Placental epithelial cell (primary cell): ENCODE results near the gene CBFB. TPM values are rescaled to one million over a fixed set of nuclear protein-coding genes. Genes with fewer than 3 reads are reported as not detected.

Source experiments
- small RNA-seq: library from RNA; depleted of rRNA; stranded (forward); fragments of <200 nt; gene quantifications from one replicate; pipeline ENCODE3, GENCODE V24; 2012
- total RNA-seq: library from RNA; depleted of rRNA; stranded (reverse); fragments of >200 nt; gene quantifications from 2 replicates; pipeline ENCODE4 v1.2.3, GENCODE V29; 2012

CBFB gene
- 46.0 and 56.1 TPM in 2 replicates for total RNA-seq

GRCh38 chr16:67028696-67029253 is at the start of gene CBFB:
Gene CBFB, plus strand, starts transcription at chr16:67029149. Its CDS starts 259 bp downstream, at chr16:67029408.

GRCh38 chr16:66988197-66988788 is 40.7 kb upstream of the CBFB start, which contains the start of gene CES4A:
Gene CES4A, plus strand, starts transcription at chr16:66988589. Its CDS starts 184 bp downstream, at chr16:66988773.

GRCh38 chr16:67109407-67110135 is 80.6 kb downstream of the CBFB start, which contains the start of gene PHAF1:
Gene PHAF1, plus strand, starts transcription at chr16:67109941. Its CDS starts 235 bp downstream, at chr16:67110176.

Small RNAs within 50 kb of the gene (small RNA-seq; reads per million reads assigned to genes)
- not detected for gene RN7SL543P

Other genes starting within 250 kb of the CBFB start
- 0.79 TPM in 1 of 2 replicates, not detected in the other for gene TERB1, start 227.6 kb upstream of the CBFB start, total RNA-seq
- 40.0 and 43.1 TPM in 2 replicates for gene NAE1, start 198.2 kb upstream of the CBFB start, total RNA-seq
- gene CA7, start 184.7 kb upstream of the CBFB start, total RNA-seq = not detected in 2 replicates
- 5.1 and 6.7 TPM in 2 replicates for gene PDP2, start 148.6 kb upstream of the CBFB start, total RNA-seq
- under 0.01 and 0.11 TPM in 2 replicates for gene CDH16, start 110.3 kb upstream of the CBFB start, total RNA-seq
- gene RRAD, start 103.6 kb upstream of the CBFB start, total RNA-seq = 0.39 and 22.0 TPM in 2 replicates
- gene CIAO2B, start 94.7 kb upstream of the CBFB start, total RNA-seq = 63.2 and 110 TPM in 2 replicates
- gene CES2, start 93.6 kb upstream of the CBFB start, total RNA-seq = 46.3 and 47.9 TPM in 2 replicates
- 0.11 and 0.39 TPM in 2 replicates for gene CES3, start 67.9 kb upstream of the CBFB start, total RNA-seq
- gene CES4A, start 40.6 kb upstream of the CBFB start, total RNA-seq = 3.3 and 10.2 TPM in 2 replicates
- 12.5 and 15.7 TPM in 2 replicates for gene PHAF1, start 80.8 kb downstream of the CBFB start, total RNA-seq
- 65.5 and 72.2 TPM in 2 replicates for gene B3GNT9, start 121.8 kb downstream of the CBFB start, total RNA-seq
- gene TRADD, start 130.8 kb downstream of the CBFB start, total RNA-seq = 20.0 and 26.8 TPM in 2 replicates
- gene FBXL8, start 130.8 kb downstream of the CBFB start, total RNA-seq = 23.7 and 40.8 TPM in 2 replicates
- gene HSF4, start 135.6 kb downstream of the CBFB start, total RNA-seq = 4.8 and 21.2 TPM in 2 replicates
- gene NOL3, start 141.4 kb downstream of the CBFB start, total RNA-seq = 21.7 and 38.1 TPM in 2 replicates
- 11.1 and 21.2 TPM in 2 replicates for gene MATCAP1, start 154.8 kb downstream of the CBFB start, total RNA-seq
- not detected in 2 replicates for gene EXOC3L1, start 161.0 kb downstream of the CBFB start, total RNA-seq
- 42.4 and 76.9 TPM in 2 replicates for gene E2F4, start 163.0 kb downstream of the CBFB start, total RNA-seq
- gene ELMO3, start 170.0 kb downstream of the CBFB start, total RNA-seq = 42.8 and 57.2 TPM in 2 replicates
- gene TMEM208, start 198.0 kb downstream of the CBFB start, total RNA-seq = 28.7 and 36.4 TPM in 2 replicates
- gene FHOD1, start 218.3 kb downstream of the CBFB start, total RNA-seq = 18.1 and 24.6 TPM in 2 replicates
- 0.33 and 1.6 TPM in 2 replicates for gene SLC9A5, start 219.8 kb downstream of the CBFB start, total RNA-seq